Activated T-cell treated with anti-CD3 and anti-CD28 coated beads, Interleukin-2, amount 50 U/mL, for 24 hours (primary cell): ENCODE data around the gene HPSE2.

Experiments used
- DNase-seq: peaks from one replicate; pipeline ENCODE4 v3.0.0-alpha.2; 2020
- H3K27ac Mint-ChIP-seq: 2 replicates; pipeline ENCODE4 v1.8.0; 2020; ENCODE audit warnings: mild to moderate bottlenecking, mixed read lengths
- H3K27me3 Mint-ChIP-seq: 2 replicates; pipeline ENCODE4 v1.8.0; 2020; ENCODE audit warnings: mixed read lengths
- H3K36me3 Mint-ChIP-seq: 2 replicates; pipeline ENCODE4 v1.8.0; 2020; ENCODE audit warnings: low read depth, mixed read lengths
- H3K4me1 Mint-ChIP-seq: 2 replicates; pipeline ENCODE4 v1.8.0; 2020; ENCODE audit warnings: low read depth, mixed read lengths
- H3K4me3 Mint-ChIP-seq: 2 replicates; pipeline ENCODE4 v1.8.0; 2020; ENCODE audit warnings: mild to moderate bottlenecking, moderate library complexity, mixed read lengths
- H3K9me3 Mint-ChIP-seq: 2 replicates; pipeline ENCODE4 v1.8.0; 2020; ENCODE audit warnings: mixed read lengths

The HPSE2 gene

GRCh38 chr10:98449287-98449686, 786.4 kb downstream of the HPSE2 start:
- H3K4me1 Mint-ChIP-seq, result peaks cover 27% of the 10 kb centered on the region
- H3K36me3 Mint-ChIP-seq, result peaks cover 20% of the 10 kb centered on the region
- no peaks in the 10 kb centered on the region for H3K9me3 Mint-ChIP-seq
- H3K27me3 Mint-ChIP-seq, result peaks cover 8% of the 10 kb centered on the region
- DNase-seq, result no peak
- no peak overlapping the region for H3K4me3 Mint-ChIP-seq
- H3K27ac Mint-ChIP-seq, result no peak overlapping the region

- Mint-ChIP-seq H3K27ac (peak within 1 kb of the TSS; percentile 94), H3K9me3 (no peaks in the 10 kb centered on the region), H3K27me3 (peaks cover 3% of the 10 kb centered on the region), H3K4me3 (peak within 1 kb of the TSS; percentile 94), H3K4me1 (peaks cover 45% of the 10 kb centered on the region), H3K36me3 (peaks cover 45% of the 10 kb centered on the region)
- DNase-seq, result peak; percentile 91
Measured at GRCh38 chr10:98446661-98447221, 788.9 kb downstream of the HPSE2 start, which contains the start of gene HPS1. TSS of gene HPS1 (minus strand) at chr10:98446935. CDS start at chr10:98443240, 3,695 bp downstream.

DNA sequence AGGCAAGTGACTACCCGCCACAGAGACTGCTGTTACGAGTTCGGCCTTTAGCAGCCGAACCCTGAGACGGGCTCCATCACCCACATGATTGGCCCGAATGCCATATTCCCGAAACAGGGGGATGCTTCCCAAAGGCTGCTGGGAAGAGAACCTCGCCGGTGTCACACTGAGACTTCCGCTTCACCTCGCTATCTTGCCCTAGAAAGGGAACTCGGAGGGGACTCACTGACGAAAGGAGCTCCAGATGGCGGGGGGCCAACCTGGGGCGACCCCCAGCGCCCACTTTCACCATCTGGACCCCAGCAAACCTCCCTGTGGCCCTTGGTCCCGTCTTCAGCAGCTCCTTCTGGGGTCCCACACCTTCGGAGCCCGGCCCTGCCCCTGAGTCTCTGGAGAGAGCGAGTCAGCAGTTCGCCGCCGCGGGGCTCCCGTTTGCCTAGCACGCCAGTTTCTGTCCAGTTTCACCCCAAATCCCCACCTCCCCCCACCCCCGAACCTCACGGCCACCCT, 789.4 kb downstream of the HPSE2 start:
- peak overlapping the region; percentile 94 for H3K4me3 Mint-ChIP-seq
- peaks cover 51% of the 10 kb centered on the region for H3K4me1 Mint-ChIP-seq
- H3K36me3 Mint-ChIP-seq, result peaks cover 50% of the 10 kb centered on the region
- peak overlapping the region; percentile 94 for H3K27ac Mint-ChIP-seq
- H3K27me3 Mint-ChIP-seq, result peaks cover 3% of the 10 kb centered on the region
- no peak for DNase-seq
- H3K9me3 Mint-ChIP-seq, result no peaks in the 10 kb centered on the region

DNA sequence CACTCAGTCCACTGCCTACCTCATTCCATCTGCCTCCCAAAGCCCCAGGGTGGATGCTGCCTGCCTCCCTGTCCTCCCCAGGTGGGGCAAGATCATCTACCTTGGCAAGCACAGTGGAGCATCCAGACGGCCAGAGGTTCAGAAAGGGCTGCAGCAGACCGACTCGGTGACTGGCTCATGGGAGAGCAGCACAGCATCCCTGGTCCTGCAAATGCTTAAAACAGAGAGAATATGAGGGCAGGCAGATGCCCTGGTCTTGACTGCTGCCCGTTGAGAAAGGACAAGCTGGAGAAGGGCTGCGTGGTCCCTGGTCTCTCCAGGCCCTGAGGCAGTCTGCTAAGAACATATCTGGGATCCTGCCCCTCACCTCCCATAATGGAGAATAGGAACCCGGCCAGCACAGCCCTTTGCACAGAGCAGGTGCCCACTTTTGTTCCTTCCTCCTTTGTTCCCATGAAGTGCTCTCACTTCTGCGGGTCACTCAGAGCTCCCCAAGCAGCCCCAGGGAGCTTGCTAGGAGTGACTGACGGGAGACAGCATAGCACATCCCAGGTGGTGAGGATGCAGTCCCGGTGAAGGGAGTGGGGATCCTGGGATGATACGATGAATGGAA, 790.3 kb downstream of the HPSE2 start:
- Mint-ChIP-seq H3K27me3 (no peaks in the 10 kb centered on the region), H3K9me3 (no peaks in the 10 kb centered on the region), H3K4me1 (peaks cover 55% of the 10 kb centered on the region), H3K4me3 (peak overlapping the region; percentile 94), H3K36me3 (peaks cover 58% of the 10 kb centered on the region), H3K27ac (peak overlapping the region; percentile 94)
- DNase-seq, result no peak

DNA sequence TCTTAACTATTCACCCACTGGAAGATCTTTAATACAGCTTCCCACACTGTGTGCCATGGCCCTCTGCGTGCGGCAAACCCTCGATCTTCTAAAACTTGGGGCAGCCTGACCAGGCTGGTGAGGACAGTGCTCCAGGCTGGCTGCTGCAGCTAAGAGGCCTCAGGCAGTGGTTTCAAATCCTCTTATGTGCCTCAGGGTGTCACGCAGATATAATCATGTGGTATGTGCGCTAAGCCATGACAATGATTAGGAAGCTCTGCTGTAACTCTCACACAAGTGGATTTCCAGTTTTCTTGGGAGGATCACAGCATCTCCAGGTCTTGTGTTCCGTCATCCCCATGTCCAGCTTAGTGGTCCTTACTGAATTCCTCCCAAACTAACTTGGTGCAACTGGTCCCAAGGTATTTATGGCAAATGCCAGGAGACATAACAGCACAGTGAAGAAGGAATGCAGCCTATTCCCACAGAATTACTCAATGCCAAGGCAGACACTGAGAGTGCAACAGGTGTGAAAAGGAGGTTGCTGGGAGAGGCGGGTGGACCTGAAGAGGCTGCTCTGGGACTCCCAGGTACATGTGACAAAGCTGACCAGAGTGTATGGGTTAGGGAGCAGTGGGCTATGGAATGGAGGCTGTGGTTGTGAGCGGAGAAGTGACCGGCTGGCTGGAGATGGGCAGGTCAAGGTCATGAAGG, 791.2 kb downstream of the HPSE2 start:
- Mint-ChIP-seq H3K9me3 (no peaks in the 10 kb centered on the region), H3K4me1 (peaks cover 55% of the 10 kb centered on the region), H3K27ac (peak overlapping the region; percentile 94), H3K27me3 (no peaks in the 10 kb centered on the region), H3K36me3 (peaks cover 67% of the 10 kb centered on the region), H3K4me3 (peak overlapping the region; percentile 94)
- DNase-seq, result no peak

DNA sequence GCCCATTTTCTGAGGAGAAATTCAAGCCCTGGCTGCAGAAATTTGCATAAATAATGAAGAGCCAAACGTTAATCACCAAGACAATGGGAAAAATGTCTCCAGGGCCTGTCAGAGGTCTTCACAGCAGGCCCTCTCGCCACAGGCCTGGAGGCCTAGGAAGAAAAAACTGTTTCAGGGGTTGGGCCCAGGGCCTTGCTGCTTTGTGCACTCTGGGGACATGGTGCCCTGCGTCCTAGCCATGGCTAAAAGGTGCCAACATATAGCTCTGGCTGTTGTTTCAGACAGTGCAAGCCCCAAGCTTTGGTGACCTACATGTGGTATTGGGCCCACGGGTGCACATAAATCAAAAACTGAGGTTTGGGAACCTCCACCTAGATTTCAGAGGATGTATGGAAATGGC, 796.9 kb downstream of the HPSE2 start:
- no peak overlapping the region for H3K4me3 Mint-ChIP-seq
- H3K36me3 Mint-ChIP-seq, result peaks cover 98% of the 10 kb centered on the region
- H3K27me3 Mint-ChIP-seq, result no peaks in the 10 kb centered on the region

DNA sequence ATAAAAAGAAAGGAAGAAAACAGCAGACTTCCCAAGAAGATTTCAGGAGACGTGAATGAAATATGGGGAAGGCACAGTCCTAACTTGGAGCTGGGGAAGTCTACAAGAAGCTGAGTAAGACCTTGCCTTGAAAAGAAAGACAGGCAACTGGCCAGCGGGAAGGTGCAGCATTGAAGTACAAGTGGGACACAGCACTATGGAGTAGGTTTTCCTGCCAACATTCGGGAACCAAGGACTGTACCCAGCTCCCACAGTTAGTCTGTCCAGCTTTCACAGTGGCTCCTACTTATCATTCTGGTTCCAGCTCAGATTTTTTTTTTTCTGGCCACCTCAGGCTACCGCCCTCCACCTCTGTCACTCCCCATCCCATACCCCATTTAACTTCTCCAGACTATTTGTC, 798.9 kb downstream of the HPSE2 start:
- DNase-seq, result no peak
- H3K27me3 Mint-ChIP-seq, result no peaks in the 10 kb centered on the region
- H3K4me3 Mint-ChIP-seq, result no peak overlapping the region
- H3K36me3 Mint-ChIP-seq, result peaks cover 98% of the 10 kb centered on the region
- no peak overlapping the region for H3K27ac Mint-ChIP-seq
- peaks cover 15% of the 10 kb centered on the region for H3K4me1 Mint-ChIP-seq
- H3K9me3 Mint-ChIP-seq, result no peaks in the 10 kb centered on the region

More for the DNA sequence above, 796.9 kb downstream of the HPSE2 start:
- Mint-ChIP-seq H3K27ac (no peak overlapping the region), H3K4me1 (peaks cover 29% of the 10 kb centered on the region), H3K9me3 (no peaks in the 10 kb centered on the region)
- no peak for DNase-seq

GRCh38 chr10:98435178-98435577, 800.5 kb downstream of the HPSE2 start:
- H3K36me3 Mint-ChIP-seq, result peaks cover 98% of the 10 kb centered on the region
- H3K27ac Mint-ChIP-seq, result no peak overlapping the region
- no peak for DNase-seq
- H3K27me3 Mint-ChIP-seq, result no peaks in the 10 kb centered on the region
- peaks cover 5% of the 10 kb centered on the region for H3K4me1 Mint-ChIP-seq
- H3K9me3 Mint-ChIP-seq, result no peaks in the 10 kb centered on the region
- H3K4me3 Mint-ChIP-seq, result no peak overlapping the region

DNA sequence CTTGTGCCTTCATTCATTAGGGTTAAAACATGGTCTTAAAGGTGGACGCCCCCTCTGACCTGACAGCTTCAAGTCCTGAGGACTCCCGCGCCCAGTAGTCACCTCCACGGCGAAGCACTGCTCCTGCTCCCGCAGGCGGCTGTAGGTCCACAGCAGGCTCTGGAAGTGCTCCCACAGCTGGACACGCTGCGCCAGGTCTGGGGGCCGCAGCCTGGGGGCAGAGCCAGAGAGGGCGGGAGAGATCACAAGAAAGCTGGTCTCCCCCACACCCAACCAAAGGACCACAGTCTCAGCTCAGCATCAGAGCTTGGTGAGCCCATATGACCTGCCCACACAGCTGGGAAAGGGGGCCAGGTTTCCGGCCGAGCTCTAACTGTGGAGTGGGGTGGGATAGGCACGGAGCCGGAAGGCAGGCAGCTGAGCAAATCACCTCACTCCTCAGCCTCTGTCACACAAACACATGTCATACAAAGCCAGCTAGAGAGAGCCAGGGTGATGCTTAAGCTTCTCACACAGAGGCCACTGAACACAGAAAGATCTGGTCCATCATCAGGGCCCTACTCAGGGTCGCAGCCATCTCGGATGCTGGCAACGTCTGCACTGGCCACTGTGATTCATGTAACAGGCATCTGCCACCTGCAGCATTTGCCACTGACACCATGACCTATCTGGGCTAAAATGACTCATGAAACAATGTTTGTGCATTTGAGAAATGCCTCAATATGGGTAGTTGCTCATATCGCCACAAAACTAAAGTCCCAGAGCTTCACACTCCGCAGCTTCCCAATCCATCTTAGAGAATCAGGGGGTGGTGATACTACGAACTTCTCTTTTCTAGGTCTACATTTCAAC, 801.5 kb downstream of the HPSE2 start:
- DNase-seq, result no peak
- Mint-ChIP-seq H3K27me3 (no peaks in the 10 kb centered on the region), H3K27ac (no peak overlapping the region), H3K9me3 (no peaks in the 10 kb centered on the region), H3K4me1 (peaks cover 5% of the 10 kb centered on the region), H3K36me3 (peaks cover 97% of the 10 kb centered on the region), H3K4me3 (no peak overlapping the region)

DNA sequence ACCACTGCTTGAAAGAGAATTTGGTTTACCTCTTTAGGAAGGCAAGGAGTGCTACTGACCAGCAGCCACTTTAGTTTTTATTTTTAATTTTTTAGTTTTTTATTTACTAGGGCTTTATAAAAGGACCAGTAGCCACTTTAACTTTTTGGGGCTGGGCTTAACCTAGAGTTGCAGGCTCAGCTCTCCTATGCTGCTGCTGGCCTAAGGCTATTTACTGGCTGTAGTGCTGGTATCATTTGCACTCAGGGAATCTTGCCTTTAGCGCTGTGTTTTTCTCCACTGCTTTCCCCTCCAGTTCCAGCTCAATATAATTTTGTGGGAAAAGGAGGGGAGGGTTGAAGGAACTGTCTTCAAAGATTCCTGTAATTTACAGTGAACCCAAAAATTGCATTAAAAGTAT, 802.3 kb downstream of the HPSE2 start:
- Mint-ChIP-seq H3K4me3 (no peak overlapping the region), H3K4me1 (peaks cover 4% of the 10 kb centered on the region), H3K36me3 (peaks cover 93% of the 10 kb centered on the region), H3K27me3 (no peaks in the 10 kb centered on the region), H3K9me3 (no peaks in the 10 kb centered on the region), H3K27ac (no peak overlapping the region)
- no peak for DNase-seq

GRCh38 chr10:98432330-98432729, 803.3 kb downstream of the HPSE2 start:
- Mint-ChIP-seq H3K4me1 (no peaks in the 10 kb centered on the region), H3K27ac (no peak overlapping the region), H3K4me3 (no peak overlapping the region), H3K27me3 (no peaks in the 10 kb centered on the region), H3K36me3 (peaks cover 93% of the 10 kb centered on the region), H3K9me3 (no peaks in the 10 kb centered on the region)
- no peak for DNase-seq

DNA sequence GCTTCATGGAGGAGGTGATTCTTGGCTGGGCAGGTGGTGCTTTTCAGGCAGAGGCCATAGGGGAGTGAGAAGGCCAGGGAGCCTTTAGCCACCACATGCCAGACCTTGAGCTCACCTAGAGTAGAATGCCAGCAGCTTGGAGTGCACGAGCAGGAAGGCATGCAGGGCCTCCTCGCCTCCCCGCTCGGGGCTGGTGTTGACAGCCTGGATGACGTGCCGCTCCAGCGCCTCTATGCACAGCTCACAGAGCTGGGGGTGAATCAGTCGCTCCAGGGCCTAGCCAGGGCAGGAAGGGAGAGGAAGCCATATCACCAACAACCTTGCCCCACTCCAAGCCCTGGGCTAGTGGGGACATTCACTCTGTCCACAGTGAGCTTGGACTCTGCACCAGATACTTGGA, 804.6 kb downstream of the HPSE2 start:
- H3K27ac Mint-ChIP-seq, result peak overlapping the region; percentile 33

GRCh38 chr10:98430427-98430826, 805.2 kb downstream of the HPSE2 start:
- Mint-ChIP-seq H3K4me1 (no peaks in the 10 kb centered on the region), H3K36me3 (peaks cover 88% of the 10 kb centered on the region), H3K9me3 (no peaks in the 10 kb centered on the region), H3K27ac (no peak overlapping the region), H3K27me3 (no peaks in the 10 kb centered on the region), H3K4me3 (no peak overlapping the region)
- no peak for DNase-seq

More for the DNA sequence above, 804.6 kb downstream of the HPSE2 start:
- Mint-ChIP-seq H3K4me1 (no peaks in the 10 kb centered on the region), H3K27me3 (no peaks in the 10 kb centered on the region), H3K36me3 (peaks cover 89% of the 10 kb centered on the region), H3K4me3 (no peak overlapping the region), H3K9me3 (no peaks in the 10 kb centered on the region)
- no peak for DNase-seq

GRCh38 chr10:98429320-98430072, 806.2 kb downstream of the HPSE2 start:
- Mint-ChIP-seq H3K36me3 (peaks cover 87% of the 10 kb centered on the region), H3K9me3 (no peaks in the 10 kb centered on the region), H3K4me3 (no peak overlapping the region), H3K4me1 (no peaks in the 10 kb centered on the region), H3K27me3 (no peaks in the 10 kb centered on the region), H3K27ac (no peak overlapping the region)
- no peak for DNase-seq
